Right cardiac atrium (tissue), 5 donors: ENCODE measurements around the gene B4GALT2. TPM values are rescaled to one million over a fixed set of nuclear protein-coding genes. Genes with fewer than 3 reads are reported as not detected.

Experiments used
- ATAC-seq, 2 donors: fragments of 200-7000 bp; cut with Tn5 transposase; one replicate each; pipeline versions ENCODE4 v1.8.0 to v1.9.1; 2020; ENCODE audit warnings: moderate library complexity in 2 of 2, mild to moderate bottlenecking in 1 of 2
- DNase-seq, 3 donors: peaks; one replicate each; pipeline ENCODE4 v3.0.0-alpha.2; 2020
- H3K27ac ChIP-seq: one replicate; pipeline ENCODE4 v1.5.1; 2013; ENCODE audit warnings: mild to moderate bottlenecking, low read length, control low read depth, moderate library complexity
- H3K27me3 ChIP-seq: one replicate; pipeline ENCODE4 v1.6.1; 2013; ENCODE audit not compliant: control insufficient read depth, insufficient read depth
- H3K4me1 ChIP-seq: one replicate; pipeline ENCODE4 v1.6.1; 2013; ENCODE audit warnings: low read length; ENCODE audit not compliant: control insufficient read depth, insufficient read depth
- H3K4me3 ChIP-seq: one replicate; pipeline ENCODE4 v1.5.1; 2013; ENCODE audit warnings: low read length, control low read depth
- H3K9me3 ChIP-seq: one replicate; pipeline ENCODE4 v1.6.1; 2013; ENCODE audit warnings: low read length; ENCODE audit not compliant: control insufficient read depth
- WGBS: extraction: QIAGEN DNeasy Blood & Tissue Kit; methylation state at CpG from one replicate; pipeline ENCODE4 v1.1.7; 2013; 5-methylcytosine and 5-hydroxymethylcytosine counted together
- intact Hi-C, 4 donors: fragments of 100-400 bp; cut with DNase I; formaldehyde crosslinking; loops; one replicate each; pipeline versions ENCODE4 v1.11.0 to v1.14.0; 2022 to 2023
- polyA plus RNA-seq: library from polyadenylated mRNA; stranded (reverse); fragments of 200-250 nt; gene quantifications from one replicate; pipeline ENCODE4 v1.2.3, GENCODE V29; 2013
- total RNA-seq, 4 donors: library from RNA; stranded (reverse); fragmentation: NEBNext Ultra II Directional; extraction: Animal tissue kit (Norgen Biotek cat#: 25700); gene quantifications; one replicate each; pipeline ENCODE4 v1.2.1, GENCODE V29; 2021
- donor health status: healthy with polysubstance abuse.
- donor health status: DM: no; HTN: yes; CAD: no.
- donor health status: DM: no; HTN: no; CAD: no.
- donor health status: DM: no; HTN: yes; CAD: no; lungs with severe emphysema.
- donor health status: DM: yes; HTN: yes; CAD: no.

Gene B4GALT2
- total and polyA plus RNA-seq, 5 donors = 29.3 to 39.1 (median 34.4) TPM

- ATAC-seq = no peak
These were observed 46.0 kb downstream of the B4GALT2 start for GRCh38 chr1:44024903-44025525.

GRCh38 chr1:44025816-44026215 is 46.8 kb downstream of the B4GALT2 start:
- Histone ChIP-seq H3K4me3 (no peak overlapping the region), H3K4me1 (no peaks in the 10 kb centered on the region), H3K9me3 (no peaks in the 10 kb centered on the region), H3K27ac (no peak overlapping the region), H3K27me3 (no peaks in the 10 kb centered on the region)
- WGBS = 86% methylated on average over 3 of the region's 3 CpGs
- ATAC-seq = no peak
- intact Hi-C loops = no loop called here
- DNase-seq = no peak

More at GRCh38 chr1:44024903-44025525, 46.0 kb downstream of the B4GALT2 start:
- H3K27me3 ChIP-seq = no peaks in the 10 kb centered on the region
- no peak overlapping the region for H3K27ac ChIP-seq
- no peak for DNase-seq
- H3K9me3 ChIP-seq = no peaks in the 10 kb centered on the region
- no peaks in the 10 kb centered on the region for H3K4me1 ChIP-seq
- H3K4me3 ChIP-seq = no peak overlapping the region
- intact Hi-C loops = no loop called here
- 86% methylated on average over 13 of the region's 13 CpGs for WGBS

- Histone ChIP-seq H3K4me3 (no peak overlapping the region), H3K27ac (no peak overlapping the region), H3K4me1 (no peaks in the 10 kb centered on the region), H3K27me3 (no peaks in the 10 kb centered on the region), H3K9me3 (no peaks in the 10 kb centered on the region)
- WGBS = 91% methylated on average over 3 of the region's 3 CpGs
- DNase-seq (no peak), ATAC-seq (no peak)
- intact Hi-C loops = no loop called here
These were observed 48.3 kb downstream of the B4GALT2 start for GRCh38 chr1:44027320-44027719.

- no peaks in the 10 kb centered on the region for H3K9me3 ChIP-seq
- intact Hi-C loops = no loop called here
- H3K4me3 ChIP-seq = peak overlapping the region; percentile 74
- H3K27me3 ChIP-seq = no peaks in the 10 kb centered on the region
- peak overlapping the region; percentile 38 for H3K27ac ChIP-seq
- DNase-seq (no peak), ATAC-seq (peak; percentile 1 to 22)
- no peaks in the 10 kb centered on the region for H3K4me1 ChIP-seq
- 25% methylated on average over 17 of the region's 17 CpGs for WGBS
These were observed 50.4 kb downstream of the B4GALT2 start for GRCh38 chr1:44029260-44029910.

- intact Hi-C loops = loop anchor here in 2 of 4 donors (5.0 to 10.0 kb wide), 2 partner anchors 33 to 265 kb away; no protein-coding TSS in a partner anchor
- peak; percentile 92 to 96 (median 94) for DNase-seq
- Histone ChIP-seq H3K4me3 (peak overlapping the region; percentile 74), H3K4me1 (peaks cover 1% of the 10 kb centered on the region), H3K9me3 (no peaks in the 10 kb centered on the region), H3K27me3 (no peaks in the 10 kb centered on the region), H3K27ac (peak overlapping the region; percentile 41)
- ATAC-seq = peak; percentile 91 to 93
- under 1% methylated on average over 75 of the region's 75 CpGs for WGBS
These were observed 51.0 kb downstream of the B4GALT2 start for GRCh38 chr1:44029911-44030604.

GRCh38 chr1:44030605-44031251 is 51.7 kb downstream of the B4GALT2 start:
- Histone ChIP-seq H3K27ac (peak overlapping the region; percentile 37), H3K4me1 (peaks cover 4% of the 10 kb centered on the region), H3K9me3 (no peaks in the 10 kb centered on the region), H3K27me3 (no peaks in the 10 kb centered on the region), H3K4me3 (peak overlapping the region; percentile 74)
- WGBS = under 1% methylated on average over 66 of the region's 66 CpGs
- DNase-seq = peak; percentile 43 to 82 (median 77)
- peak; percentile 51 to 55 for ATAC-seq
- intact Hi-C loops = loop anchor here in 2 of 4 donors (5.0 to 10.0 kb wide), 2 partner anchors 33 to 266 kb away; no protein-coding TSS in a partner anchor

- Histone ChIP-seq H3K27ac (peak within 1 kb of the TSS; percentile 37), H3K4me3 (peak within 1 kb of the TSS; percentile 74), H3K4me1 (peaks cover 8% of the 10 kb centered on the region), H3K27me3 (no peaks in the 10 kb centered on the region), H3K9me3 (no peaks in the 10 kb centered on the region)
- 18% methylated on average over 40 of the region's 40 CpGs for WGBS
- intact Hi-C loops = loop anchor here in 2 of 4 donors (5.0 to 10.0 kb wide), 2 partner anchors 34 to 267 kb away; no protein-coding TSS in a partner anchor
- DNase-seq (peak; percentile 69 to 84 (median 84)), ATAC-seq (peak; percentile 13 to 16)
These were observed 52.5 kb downstream of the B4GALT2 start, which contains the start of gene SLC6A9 for GRCh38 chr1:44031252-44032169. TSS of gene SLC6A9 (minus strand) at chr1:44031462. CDS start at chr1:44024277, 7,185 bp downstream.

- no peaks in the 10 kb centered on the region for H3K9me3 ChIP-seq
- WGBS = 50% methylated on average over 6 of the region's 6 CpGs
- no peak overlapping the region for H3K4me3 ChIP-seq
- DNase-seq (no peak), ATAC-seq (no peak)
- intact Hi-C loops = loop anchor here in 2 of 4 donors (5.0 to 10.0 kb wide), 2 partner anchors 35 to 267 kb away; no protein-coding TSS in a partner anchor
- H3K27me3 ChIP-seq = no peaks in the 10 kb centered on the region
- peaks cover 9% of the 10 kb centered on the region for H3K4me1 ChIP-seq
- no peak overlapping the region for H3K27ac ChIP-seq
These were observed 53.3 kb downstream of the B4GALT2 start for GRCh38 chr1:44032170-44032790.

- no peaks in the 10 kb centered on the region for H3K27me3 ChIP-seq
- H3K9me3 ChIP-seq = no peaks in the 10 kb centered on the region
- intact Hi-C loops = loop anchor here in 2 of 4 donors (5.0 to 10.0 kb wide), 2 partner anchors 36 to 268 kb away; no protein-coding TSS in a partner anchor
- peaks cover 9% of the 10 kb centered on the region for H3K4me1 ChIP-seq
- WGBS = 80% methylated on average over 8 of the region's 8 CpGs
- DNase-seq = no peak
- no peak for ATAC-seq
- H3K4me3 ChIP-seq = no peak overlapping the region
- no peak overlapping the region for H3K27ac ChIP-seq
These were observed 54.1 kb downstream of the B4GALT2 start for GRCh38 chr1:44033041-44033575.
